Stomach (tissue), 4 donors: Measurements from ENCODE around the gene MERTK.

Source experiments
- EP300 ChIP-seq: sonication (generic); formaldehyde crosslinking; IDR thresholded peaks from one replicate; pipeline ENCODE4 v1.6.1; 2017; ENCODE audit warnings: antibody characterized with exemption
- POLR2A ChIP-seq, 4 donors: fragments of 450-650 bp; IDR thresholded peaks; one replicate each; pipeline ENCODE4 v1.6.1; 2016; ENCODE audit warnings: antibody characterized with exemption in 4 of 4, control low read depth in 2 of 4, mild to moderate bottlenecking in 1 of 4, moderate library complexity in 1 of 4
- POLR2AphosphoS5 ChIP-seq, 3 donors: sonication (generic); formaldehyde crosslinking; IDR thresholded peaks; one replicate each; pipeline ENCODE4 v1.6.1; 2016; ENCODE audit warnings: antibody characterized with exemption in 3 of 3
- TF ChIP-seq, protein P1 (sequence below), 7 experiments: fragments of 450-650 bp in 4 of 7; fragments of 200-600 bp in 3 of 7; sonication (generic) in 3 of 7; IDR thresholded peaks; one replicate each; pipeline ENCODE4 v1.5.1; 2016 to 2019; ENCODE audit warnings: antibody characterized with exemption in 7 of 7, control low read depth in 2 of 7, mild to moderate bottlenecking in 1 of 7

DNA sequence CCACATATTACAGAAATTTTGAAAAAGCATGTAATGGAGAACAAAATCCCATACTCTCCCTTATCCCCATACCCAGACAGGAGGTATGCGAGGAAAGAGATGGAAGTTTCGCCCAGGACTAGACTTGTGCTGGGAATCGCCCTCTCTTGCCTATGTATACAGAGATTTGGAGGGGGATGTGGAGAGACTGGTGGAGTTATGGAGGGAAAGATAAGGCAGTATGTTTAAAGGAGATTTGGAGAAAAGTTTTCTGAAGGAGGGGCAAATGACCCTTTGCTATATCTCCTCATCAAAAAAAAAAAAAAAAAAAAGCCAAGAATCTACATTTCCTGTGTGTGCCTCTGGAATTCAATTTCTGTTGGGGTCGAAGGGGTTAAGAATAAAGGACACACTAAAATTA, 75.3 kb downstream of the MERTK start:
- no peak for TF ChIP-seq POLR2A (IDR thresholded peaks at IDR 0.05)
- TF ChIP-seq, protein P1, sequence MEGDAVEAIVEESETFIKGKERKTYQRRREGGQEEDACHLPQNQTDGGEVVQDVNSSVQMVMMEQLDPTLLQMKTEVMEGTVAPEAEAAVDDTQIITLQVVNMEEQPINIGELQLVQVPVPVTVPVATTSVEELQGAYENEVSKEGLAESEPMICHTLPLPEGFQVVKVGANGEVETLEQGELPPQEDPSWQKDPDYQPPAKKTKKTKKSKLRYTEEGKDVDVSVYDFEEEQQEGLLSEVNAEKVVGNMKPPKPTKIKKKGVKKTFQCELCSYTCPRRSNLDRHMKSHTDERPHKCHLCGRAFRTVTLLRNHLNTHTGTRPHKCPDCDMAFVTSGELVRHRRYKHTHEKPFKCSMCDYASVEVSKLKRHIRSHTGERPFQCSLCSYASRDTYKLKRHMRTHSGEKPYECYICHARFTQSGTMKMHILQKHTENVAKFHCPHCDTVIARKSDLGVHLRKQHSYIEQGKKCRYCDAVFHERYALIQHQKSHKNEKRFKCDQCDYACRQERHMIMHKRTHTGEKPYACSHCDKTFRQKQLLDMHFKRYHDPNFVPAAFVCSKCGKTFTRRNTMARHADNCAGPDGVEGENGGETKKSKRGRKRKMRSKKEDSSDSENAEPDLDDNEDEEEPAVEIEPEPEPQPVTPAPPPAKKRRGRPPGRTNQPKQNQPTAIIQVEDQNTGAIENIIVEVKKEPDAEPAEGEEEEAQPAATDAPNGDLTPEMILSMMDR (IDR thresholded peaks at IDR 0.05), result no peak
- TF ChIP-seq POLR2AphosphoS5 (IDR thresholded peaks at IDR 0.05), result no peak
- no peak for TF ChIP-seq EP300
